ENCODE results near the gene ZFHX3. TPM values are rescaled to one million over a fixed set of nuclear protein-coding genes. Genes with fewer than 3 reads are reported as not detected.

ZFHX3 gene
- total RNA-seq, 1 experiment from 2014 or later: 13.6 TPM

DNA sequence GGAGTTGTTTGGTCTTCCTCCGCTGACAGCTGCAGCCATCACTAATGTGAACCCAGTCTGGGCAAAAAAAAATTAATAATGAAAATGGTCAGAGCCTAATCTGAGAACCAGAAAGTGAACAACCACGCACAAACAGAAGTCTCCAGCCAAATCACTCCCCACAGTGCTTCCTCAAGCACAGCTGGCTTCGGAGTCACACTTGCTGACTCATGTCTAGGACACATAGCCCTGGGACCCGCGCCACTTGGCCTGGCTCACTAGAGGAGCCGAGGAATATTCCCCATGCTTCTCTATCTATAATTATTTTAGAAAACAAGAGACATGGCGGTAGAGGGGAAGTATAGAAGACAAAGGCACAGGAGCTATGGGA, 109.1 kb downstream of the ZFHX3 start:
- CTCF ChIA-PET: interaction anchor here (0.6 kb wide), 1 partner anchor 152 kb away, joined by 4 read pairs; no protein-coding TSS in a partner anchor
- BruUV-seq (replicated peaks): no TSS peak
- no peak for DNase-seq
- intact Hi-C loops (cut with micrococcal nuclease; ENCODE audit: unreplicated experiment): no loop called here
- H3K4me3 Mint-ChIP-seq (ENCODE audit: low read depth, unreplicated experiment): no peak overlapping the region
- peaks cover 7% of the 10 kb centered on the region for H3K36me3 Mint-ChIP-seq (ENCODE audit: insufficient read depth, unreplicated experiment)
- H3K9me3 Mint-ChIP-seq (ENCODE audit: low read depth, unreplicated experiment): no peaks in the 10 kb centered on the region
- TF ChIP-seq, protein P1, sequence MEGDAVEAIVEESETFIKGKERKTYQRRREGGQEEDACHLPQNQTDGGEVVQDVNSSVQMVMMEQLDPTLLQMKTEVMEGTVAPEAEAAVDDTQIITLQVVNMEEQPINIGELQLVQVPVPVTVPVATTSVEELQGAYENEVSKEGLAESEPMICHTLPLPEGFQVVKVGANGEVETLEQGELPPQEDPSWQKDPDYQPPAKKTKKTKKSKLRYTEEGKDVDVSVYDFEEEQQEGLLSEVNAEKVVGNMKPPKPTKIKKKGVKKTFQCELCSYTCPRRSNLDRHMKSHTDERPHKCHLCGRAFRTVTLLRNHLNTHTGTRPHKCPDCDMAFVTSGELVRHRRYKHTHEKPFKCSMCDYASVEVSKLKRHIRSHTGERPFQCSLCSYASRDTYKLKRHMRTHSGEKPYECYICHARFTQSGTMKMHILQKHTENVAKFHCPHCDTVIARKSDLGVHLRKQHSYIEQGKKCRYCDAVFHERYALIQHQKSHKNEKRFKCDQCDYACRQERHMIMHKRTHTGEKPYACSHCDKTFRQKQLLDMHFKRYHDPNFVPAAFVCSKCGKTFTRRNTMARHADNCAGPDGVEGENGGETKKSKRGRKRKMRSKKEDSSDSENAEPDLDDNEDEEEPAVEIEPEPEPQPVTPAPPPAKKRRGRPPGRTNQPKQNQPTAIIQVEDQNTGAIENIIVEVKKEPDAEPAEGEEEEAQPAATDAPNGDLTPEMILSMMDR (IDR thresholded peaks at IDR 0.05; ENCODE audit: unreplicated experiment): no peak
- H3K27me3 Mint-ChIP-seq (ENCODE audit: unreplicated experiment): no peaks in the 10 kb centered on the region
- no peak overlapping the region for H3K27ac Mint-ChIP-seq (ENCODE audit: unreplicated experiment)
- H3K4me1 Mint-ChIP-seq (ENCODE audit: low read depth, unreplicated experiment): peaks cover 75% of the 10 kb centered on the region

DNA sequence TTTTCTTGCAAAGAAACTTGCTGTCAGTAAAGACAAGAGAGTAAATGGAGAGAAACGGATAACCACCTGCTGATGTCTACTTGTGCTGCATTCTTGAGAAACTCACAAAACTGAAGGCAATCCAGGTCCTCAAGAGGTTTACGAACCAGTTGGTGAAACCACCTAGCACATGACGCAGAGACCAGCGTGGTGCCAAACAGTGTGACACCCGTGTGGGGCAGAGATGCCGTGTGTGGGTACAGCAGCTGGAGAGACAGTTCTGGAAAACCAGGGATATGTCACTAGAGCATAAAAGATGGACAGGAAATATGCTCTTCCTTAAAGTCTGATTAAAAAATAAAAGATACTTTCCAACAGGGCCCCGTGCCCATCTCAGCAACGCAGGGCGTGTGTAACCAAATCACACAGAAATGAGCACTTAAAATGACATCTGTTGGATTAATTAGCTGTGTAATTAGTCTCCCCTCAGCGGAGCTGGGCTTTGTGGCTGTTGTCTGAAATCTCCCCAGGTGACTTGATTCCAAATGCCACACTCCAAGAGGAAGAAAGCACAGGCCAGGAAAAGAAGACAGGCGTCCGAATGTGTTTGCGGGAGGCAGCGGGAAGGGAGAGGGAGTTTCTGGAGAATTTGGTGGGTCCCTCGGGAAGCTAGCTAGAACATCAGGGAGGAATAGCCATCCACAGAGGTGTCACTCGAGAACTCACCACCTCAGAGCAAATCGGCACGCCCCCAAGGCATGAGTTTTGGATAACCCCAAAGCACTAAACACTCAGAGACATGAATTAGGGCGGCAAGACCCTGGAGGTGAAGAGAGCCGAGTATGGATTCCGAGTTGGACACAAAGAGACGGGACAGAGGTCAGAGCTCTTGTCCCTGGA, 109.8 kb downstream of the ZFHX3 start:
- H3K27me3 Mint-ChIP-seq (ENCODE audit: unreplicated experiment): no peaks in the 10 kb centered on the region
- intact Hi-C loops (cut with micrococcal nuclease; ENCODE audit: unreplicated experiment): no loop called here
- no peak overlapping the region for H3K4me3 Mint-ChIP-seq (ENCODE audit: low read depth, unreplicated experiment)
- CTCF ChIA-PET: interaction anchor here (0.6 kb wide), 1 partner anchor 151 kb away, joined by 4 read pairs; no protein-coding TSS in a partner anchor
- H3K4me1 Mint-ChIP-seq (ENCODE audit: low read depth, unreplicated experiment): peaks cover 75% of the 10 kb centered on the region
- H3K9me3 Mint-ChIP-seq (ENCODE audit: low read depth, unreplicated experiment): no peaks in the 10 kb centered on the region
- peaks cover 7% of the 10 kb centered on the region for H3K36me3 Mint-ChIP-seq (ENCODE audit: insufficient read depth, unreplicated experiment)
- no TSS peak for BruUV-seq (replicated peaks)
- H3K27ac Mint-ChIP-seq (ENCODE audit: unreplicated experiment): no peak overlapping the region
- TF ChIP-seq, protein P1 (IDR thresholded peaks at IDR 0.05; ENCODE audit: unreplicated experiment): no peak
- DNase-seq: no peak

DNA sequence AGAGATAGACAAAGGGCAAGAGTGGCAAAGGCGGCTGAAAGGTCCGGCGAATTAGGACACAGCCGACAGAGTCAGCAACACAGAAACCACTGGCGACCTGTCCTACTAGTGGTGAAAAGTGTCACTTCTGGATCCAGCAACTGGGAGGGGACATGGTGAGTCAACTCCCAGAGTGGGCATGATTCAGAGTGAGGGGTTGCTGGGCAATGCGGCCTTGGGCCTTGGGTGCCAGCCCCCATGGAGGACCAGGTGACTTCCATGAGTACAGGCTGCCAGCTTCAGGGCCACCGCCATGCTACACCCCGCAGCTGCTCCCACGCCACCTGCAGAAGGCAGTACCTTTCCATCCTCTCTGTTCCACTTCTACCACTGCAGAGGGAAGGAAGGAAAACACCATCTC, 110.6 kb downstream of the ZFHX3 start:
- TF ChIP-seq, protein P1 (IDR thresholded peaks at IDR 0.05; ENCODE audit: unreplicated experiment): no peak
- Mint-ChIP-seq H3K4me3 (ENCODE audit: low read depth, unreplicated experiment) (no peak overlapping the region), H3K27ac (ENCODE audit: unreplicated experiment) (no peak overlapping the region), H3K4me1 (ENCODE audit: low read depth, unreplicated experiment) (peaks cover 71% of the 10 kb centered on the region), H3K27me3 (ENCODE audit: unreplicated experiment) (no peaks in the 10 kb centered on the region), H3K36me3 (ENCODE audit: insufficient read depth, unreplicated experiment) (peaks cover 7% of the 10 kb centered on the region), H3K9me3 (ENCODE audit: low read depth, unreplicated experiment) (no peaks in the 10 kb centered on the region)
- no peak for DNase-seq
- BruUV-seq (replicated peaks): no TSS peak
- intact Hi-C loops (cut with micrococcal nuclease; ENCODE audit: unreplicated experiment): no loop called here
- CTCF ChIA-PET: no interaction called here

DNA sequence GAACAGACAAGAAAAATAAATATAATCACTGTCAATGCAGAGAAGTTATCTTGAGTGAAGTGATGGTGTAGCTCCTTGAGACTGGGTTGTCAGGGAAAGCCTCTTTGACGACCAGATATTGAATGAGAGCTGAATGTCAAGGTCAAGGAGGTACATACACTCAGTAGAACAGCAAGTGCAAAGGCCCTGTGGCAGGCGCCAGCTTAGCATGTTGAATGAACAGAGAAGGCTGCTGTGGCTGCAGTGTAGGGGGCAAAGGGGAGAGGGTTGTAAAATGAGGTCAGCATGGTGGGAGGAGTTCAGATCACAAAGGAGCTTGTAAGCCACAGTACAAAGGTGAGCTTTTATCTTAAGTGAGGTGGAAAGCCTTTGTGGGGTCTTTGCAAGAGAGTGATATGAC, 111.5 kb downstream of the ZFHX3 start:
- H3K27ac Mint-ChIP-seq (ENCODE audit: unreplicated experiment): no peak overlapping the region
- H3K27me3 Mint-ChIP-seq (ENCODE audit: unreplicated experiment): no peaks in the 10 kb centered on the region
- no peak overlapping the region for H3K4me3 Mint-ChIP-seq (ENCODE audit: low read depth, unreplicated experiment)
- no peak for DNase-seq
- intact Hi-C loops (cut with micrococcal nuclease; ENCODE audit: unreplicated experiment): no loop called here
- TF ChIP-seq, protein P1 (IDR thresholded peaks at IDR 0.05; ENCODE audit: unreplicated experiment): no peak
- BruUV-seq (replicated peaks): no TSS peak
- H3K9me3 Mint-ChIP-seq (ENCODE audit: low read depth, unreplicated experiment): no peaks in the 10 kb centered on the region
- CTCF ChIA-PET: interaction anchor here (0.9 kb wide), 1 partner anchor 84 kb away, joined by 3 read pairs; no protein-coding TSS in a partner anchor
- peaks cover 68% of the 10 kb centered on the region for H3K4me1 Mint-ChIP-seq (ENCODE audit: low read depth, unreplicated experiment)
- H3K36me3 Mint-ChIP-seq (ENCODE audit: insufficient read depth, unreplicated experiment): no peaks in the 10 kb centered on the region
